IMR-90 (cell line): ENCODE data around the gene KCNIP3. TPM values are rescaled to one million over a fixed set of nuclear protein-coding genes. Genes with fewer than 3 reads are reported as not detected.
A peak's percentile ranks its signal among the peaks of the same experiment; 100 is the strongest.

Experiments used
- ATAC-seq: fragments of 200-7000 bp; cut with Tn5 transposase; 2 replicates; pipeline ENCODE4 v1.9.1; 2020; ENCODE audit warnings: low read depth, mild to moderate bottlenecking, moderate library complexity
- BruUV-seq: library from RNA; stranded (reverse); fragments of 400-500 nt; replicated peaks from 2 replicates; lab custom pipeline; 2021; lab: Mats Ljungman, UMichigan
- CTCF ChIA-PET: fragments of 300-600 bp; formaldehyde crosslinking; extraction: SDS; loops from one replicate; lab custom pipeline; 2021; ENCODE audit warnings: antibody characterized with exemption; lab: Yijun Ruan, JAX
- POLR2A ChIA-PET: fragments of 300-600 bp; sonication (Branson Sonifier 250); formaldehyde crosslinking; loops from one replicate; lab custom pipeline; 2022; ENCODE audit warnings: antibody characterized with exemption; ENCODE audit not compliant: unreplicated experiment; lab: Charles Lee
- DNase-seq: peaks from one replicate; pipeline ENCODE4 v3.0.0; 2013
- H2AFZ ChIP-seq: replicated peaks from 2 replicates; pipeline ENCODE3; 2013; ENCODE audit warnings: low read length, mild to moderate bottlenecking; ENCODE audit not compliant: poor library complexity
- H2AK5ac ChIP-seq: 2 replicates; pipeline ENCODE4 v1.6.1; 2013; ENCODE audit warnings: low read depth, low read length, inconsistent platforms
- H2AK9ac ChIP-seq: replicated peaks from 2 replicates; pipeline ENCODE3; 2013; ENCODE audit warnings: mild to moderate bottlenecking, low read depth, low read length, moderate library complexity; ENCODE audit not compliant: poor library complexity
- H2BK120ac ChIP-seq: 2 replicates; pipeline ENCODE4 v1.6.1; 2013; ENCODE audit warnings: low read depth, low read length, inconsistent platforms
- H2BK15ac ChIP-seq: 3 replicates; pipeline ENCODE4 v1.6.1; 2013; ENCODE audit warnings: low read depth, low read length, inconsistent platforms
- H2BK20ac ChIP-seq: 2 replicates; pipeline ENCODE4 v1.6.1; 2013; ENCODE audit warnings: low read depth, mild to moderate bottlenecking, inconsistent platforms, low read length, moderate library complexity
- H2BK5ac ChIP-seq: 2 replicates; pipeline ENCODE4 v1.6.1; 2013; ENCODE audit warnings: mild to moderate bottlenecking, low read depth, low read length, inconsistent platforms; ENCODE audit not compliant: poor library complexity, severe bottlenecking
- H3K14ac ChIP-seq: replicated peaks from 2 replicates; pipeline ENCODE4 v1.6.1; 2013; ENCODE audit warnings: low read depth, low read length, inconsistent platforms
- H3K18ac ChIP-seq: 2 replicates; pipeline ENCODE4 v1.6.1; 2013; ENCODE audit warnings: low read depth, low read length, control low read depth
- H3K23ac ChIP-seq: 2 replicates; pipeline ENCODE4 v1.6.1; 2013; ENCODE audit warnings: low read depth, low read length, inconsistent platforms
- H3K27ac ChIP-seq: 2 replicates; pipeline ENCODE4 v1.5.1; 2013; ENCODE audit warnings: mild to moderate bottlenecking, control low read depth, low read length; ENCODE audit not compliant: insufficient read depth
- H3K27me3 ChIP-seq: 2 replicates; pipeline ENCODE4 v1.6.1; 2013; ENCODE audit warnings: low read length; ENCODE audit not compliant: control insufficient read depth, insufficient read depth
- H3K36me3 ChIP-seq: 2 replicates; pipeline ENCODE4 v1.6.1; 2013; ENCODE audit warnings: low read length, mixed read lengths; ENCODE audit not compliant: control insufficient read depth, insufficient read depth
- H3K4ac ChIP-seq: 2 replicates; pipeline ENCODE4 v1.6.1; 2013; ENCODE audit warnings: low read depth, low read length, inconsistent platforms
- H3K4me1 ChIP-seq: 2 replicates; pipeline ENCODE4 v1.6.1; 2013; ENCODE audit warnings: low read length, mixed read lengths; ENCODE audit not compliant: control insufficient read depth, insufficient read depth
- H3K4me2 ChIP-seq: 2 replicates; pipeline ENCODE4 v1.6.1; 2013; ENCODE audit warnings: low read depth, mild to moderate bottlenecking, control low read depth, low read length, moderate library complexity
- H3K4me3 ChIP-seq: 2 replicates; pipeline ENCODE4 v1.5.1; 2013; ENCODE audit warnings: low read depth, mild to moderate bottlenecking, control low read depth, low read length, moderate library complexity; ENCODE audit not compliant: insufficient read depth
- H3K56ac ChIP-seq: 2 replicates; pipeline ENCODE4 v1.6.1; 2013; ENCODE audit warnings: low read length, inconsistent platforms; ENCODE audit not compliant: insufficient read depth; ENCODE audit errors: extremely low read depth
- H3K79me1 ChIP-seq, 2 experiments: 2 replicates each; pipeline ENCODE4 v1.6.1; 2013; ENCODE audit warnings: low read length in 2 of 2, inconsistent platforms in 1 of 2, low read depth in 1 of 2
- H3K9ac ChIP-seq: 2 replicates; pipeline ENCODE4 v1.6.1; 2013; ENCODE audit warnings: low read depth, low read length, control low read depth
- H3K9me1 ChIP-seq: 2 replicates; pipeline ENCODE4 v1.6.1; 2013; ENCODE audit warnings: low read length, inconsistent platforms; ENCODE audit not compliant: insufficient read depth
- H3K9me3 ChIP-seq: 2 replicates; pipeline ENCODE4 v1.6.1; 2013; ENCODE audit warnings: low read length; ENCODE audit not compliant: control insufficient read depth, insufficient read depth
- H4K20me1 ChIP-seq: 2 replicates; pipeline ENCODE4 v1.6.1; 2013; ENCODE audit warnings: low read length, inconsistent platforms; ENCODE audit not compliant: insufficient read depth
- H4K5ac ChIP-seq: 2 replicates; pipeline ENCODE4 v1.6.1; 2013; ENCODE audit warnings: mild to moderate bottlenecking, low read depth, low read length, control low read depth
- H4K8ac ChIP-seq, 2 experiments: 2 replicates each; pipeline ENCODE4 v1.6.1; 2013; ENCODE audit warnings: low read depth in 2 of 2, low read length in 2 of 2, control low read depth in 1 of 2, inconsistent platforms in 1 of 2
- H4K91ac ChIP-seq: 2 replicates; pipeline ENCODE4 v1.6.1; 2013; ENCODE audit warnings: low read depth, low read length, inconsistent platforms; ENCODE audit not compliant: insufficient read depth
- BHLHE40 ChIP-seq: fragments of 150-350 bp; IDR thresholded peaks from 2 replicates; pipeline ENCODE4 v1.6.1; 2016; ENCODE audit warnings: mild to moderate bottlenecking, low read depth, low read length
- CHD1 ChIP-seq: IDR thresholded peaks from 2 replicates; pipeline ENCODE4 v1.6.1; 2012; ENCODE audit warnings: low read depth, low read length, improper control_type of control experiment
- ELK1 ChIP-seq: fragments of 150-350 bp; IDR thresholded peaks from 2 replicates; pipeline ENCODE4 v1.6.1; 2016; ENCODE audit warnings: low read depth, mild to moderate bottlenecking, low read length, moderate library complexity, borderline replicate concordance
- FOS ChIP-seq: fragments of 150-350 bp; IDR thresholded peaks from 2 replicates; pipeline ENCODE4 v1.6.1; 2016; ENCODE audit warnings: low read depth, low read length
- MXI1 ChIP-seq: IDR thresholded peaks from 2 replicates; pipeline ENCODE4 v1.6.1; 2012; ENCODE audit warnings: low read depth, mild to moderate bottlenecking, low read length, moderate library complexity, borderline replicate concordance
- NFE2L2 ChIP-seq: fragments of 150-350 bp; IDR thresholded peaks from 2 replicates; pipeline ENCODE4 v1.6.1; 2016; ENCODE audit warnings: low read depth, mild to moderate bottlenecking, low read length
- RAD21 ChIP-seq: IDR thresholded peaks from 2 replicates; pipeline ENCODE4 v1.6.1; 2012; ENCODE audit warnings: low read length, improper control_type of control experiment
- RCOR1 ChIP-seq: IDR thresholded peaks from 2 replicates; pipeline ENCODE4 v1.6.1; 2012; ENCODE audit warnings: mild to moderate bottlenecking, low read length, improper control_type of control experiment; ENCODE audit not compliant: insufficient replicate concordance
- SMC3 ChIP-seq: fragments of 150-350 bp; IDR thresholded peaks from 2 replicates; pipeline ENCODE4 v1.6.1; 2016; ENCODE audit warnings: low read depth, mild to moderate bottlenecking, antibody characterized with exemption, low read length, moderate library complexity
- WGBS, 2 experiments: methylation state at CpG; one replicate each; pipeline versions ENCODE4 v1.1.5 to v1.1.7; 2013; ENCODE audit warnings: missing lambda C conversion rate in 2 of 2; ENCODE audit not compliant: insufficient read length in 1 of 2; ENCODE audit errors: extremely low coverage in 2 of 2; 5-methylcytosine and 5-hydroxymethylcytosine counted together
- dilution Hi-C: fragments of 300-500 bp; cut with HindIII; formaldehyde crosslinking; loops from one replicate; pipeline ENCODE4 v1.14.3; 2018; ENCODE audit warnings: low sequenced_read_pairs; ENCODE audit not compliant: unreplicated experiment
- in situ Hi-C: fragments of 300-500 bp; cut with MboI; formaldehyde crosslinking; loops from 3 replicates; pipeline ENCODE4 v1.14.3; 2019; ENCODE audit warnings: low sequenced_read_pairs, inconsistent platforms, mixed read lengths
- intact Hi-C: fragments of 100-400 bp; cut with micrococcal nuclease; formaldehyde crosslinking; loops from 2 replicates; pipeline ENCODE4 v1.10.0; 2022
- polyA plus RNA-seq, 3 experiments: library from polyadenylated mRNA; depleted of rRNA; stranded (reverse); fragments of >200 nt; gene quantifications; 2 replicates each; pipeline ENCODE4 v1.2.3, GENCODE V29; 2012; ENCODE audit warnings: low replicate concordance in 1 of 3
- total RNA-seq: library from RNA; depleted of rRNA; stranded (reverse); fragments of >200 nt; gene quantifications from 2 replicates; pipeline ENCODE4 v1.2.3, GENCODE V29; 2012
- TF ChIP-seq, protein P1 (sequence below): conservative IDR thresholded peaks from 2 replicates; pipeline ENCODE4 v1.5.1; 2012; ENCODE audit warnings: mild to moderate bottlenecking, low read depth, low read length, improper control_type of control experiment

Gene KCNIP3
- total and polyA plus RNA-seq, 2 of the 4 experiments (the other 2 are of a cell fraction): 0.72 to 1.4 TPM

DNA sequence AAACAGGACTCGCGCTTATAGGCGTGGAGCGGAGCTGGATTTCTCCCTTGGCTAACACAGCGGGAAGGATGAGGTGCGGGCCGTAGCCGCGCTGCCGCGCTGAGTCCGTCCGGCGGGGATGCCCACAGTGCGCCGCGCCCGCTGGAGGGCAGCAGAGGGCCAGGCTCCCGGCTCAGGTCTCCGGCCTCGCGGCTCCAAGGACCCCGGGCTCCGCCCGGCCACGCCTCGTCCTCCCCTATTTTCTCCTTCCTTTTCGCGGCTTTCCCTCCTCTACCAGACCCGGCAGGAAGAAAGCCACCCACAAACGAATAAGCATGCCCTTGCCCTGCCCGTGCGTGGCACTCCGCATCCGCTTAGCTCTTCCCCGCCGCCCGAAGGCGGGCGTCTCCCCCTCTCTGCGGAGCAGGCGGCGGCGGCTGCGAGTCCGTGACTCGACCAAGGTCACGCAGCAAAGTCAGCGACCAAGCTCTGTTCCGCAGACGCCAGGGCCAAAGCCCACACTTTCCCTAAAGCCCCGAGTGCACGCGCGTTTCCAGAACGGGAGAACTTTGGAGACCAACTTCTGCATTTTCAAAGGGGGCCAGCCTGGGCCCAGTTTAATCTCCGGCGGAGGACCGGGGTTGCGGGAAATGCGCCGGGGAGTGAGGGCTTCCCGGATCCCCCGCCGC, 48.5 kb downstream of the KCNIP3 start:
- dilution Hi-C loops: no loop called here
- Histone ChIP-seq H2BK120ac (0 out of 2 replicates have a peak overlapping the region, but pooled peaks have one; percentile 32), H2BK20ac (no peak overlapping the region), H4K5ac (no peak overlapping the region), H2BK5ac (no peak overlapping the region), H4K91ac (peak overlapping the region; percentile 33; the same call in 1 of the 2 replicates), H2AK5ac (no peak overlapping the region), H4K20me1 (no peaks in the 10 kb centered on the region), H3K36me3 (no peaks in the 10 kb centered on the region), H2BK15ac (no peak overlapping the region), H3K56ac (no peak overlapping the region), H3K4ac (peak overlapping the region; percentile 26; the same call in 1 of the 2 replicates), H2AFZ (peak overlapping the region; percentile 95), H3K9ac (peak overlapping the region; percentile 36), H3K27ac (peak overlapping the region; percentile 2; the same call in 1 of the 2 replicates), H3K4me1 (peaks cover 3% of the 10 kb centered on the region; the same call in 1 of the 2 replicates), H4K8ac (peak overlapping the region in 1 of 2 experiments; percentile 50; a peak in 1 of 4 replicates), H3K18ac (no peak overlapping the region), H3K23ac (no peak overlapping the region), H3K27me3 (peaks cover 29% of the 10 kb centered on the region), H3K9me1 (no peaks in the 10 kb centered on the region), H3K4me3 (peak overlapping the region; percentile 52), H2AK9ac (peak overlapping the region; percentile 83), H3K9me3 (no peaks in the 10 kb centered on the region), H3K4me2 (peak overlapping the region; percentile 87), H3K79me1 (no peaks in the 10 kb centered on the region), H3K14ac (no peak overlapping the region)
- ATAC-seq: peak; percentile 92
- CTCF ChIA-PET: interaction anchor here (0.7 to 1.7 kb wide), 7 partner anchors 11 to 114 kb away, joined by 3 to 10 read pairs (median 5); no protein-coding TSS in a partner anchor
- TF ChIP-seq BHLHE40 (0 out of 2 replicates have a peak, but pooled peaks have one; percentile 2), CHD1 (no peak), NFE2L2 (no peak), SMC3 (peak; percentile 65), MXI1 (0 out of 2 replicates have a peak, but pooled peaks have one; percentile 22), FOS (no peak), RAD21 (peak; percentile 81), ELK1 (no peak), RCOR1 (no peak)
- TF ChIP-seq, protein P1, sequence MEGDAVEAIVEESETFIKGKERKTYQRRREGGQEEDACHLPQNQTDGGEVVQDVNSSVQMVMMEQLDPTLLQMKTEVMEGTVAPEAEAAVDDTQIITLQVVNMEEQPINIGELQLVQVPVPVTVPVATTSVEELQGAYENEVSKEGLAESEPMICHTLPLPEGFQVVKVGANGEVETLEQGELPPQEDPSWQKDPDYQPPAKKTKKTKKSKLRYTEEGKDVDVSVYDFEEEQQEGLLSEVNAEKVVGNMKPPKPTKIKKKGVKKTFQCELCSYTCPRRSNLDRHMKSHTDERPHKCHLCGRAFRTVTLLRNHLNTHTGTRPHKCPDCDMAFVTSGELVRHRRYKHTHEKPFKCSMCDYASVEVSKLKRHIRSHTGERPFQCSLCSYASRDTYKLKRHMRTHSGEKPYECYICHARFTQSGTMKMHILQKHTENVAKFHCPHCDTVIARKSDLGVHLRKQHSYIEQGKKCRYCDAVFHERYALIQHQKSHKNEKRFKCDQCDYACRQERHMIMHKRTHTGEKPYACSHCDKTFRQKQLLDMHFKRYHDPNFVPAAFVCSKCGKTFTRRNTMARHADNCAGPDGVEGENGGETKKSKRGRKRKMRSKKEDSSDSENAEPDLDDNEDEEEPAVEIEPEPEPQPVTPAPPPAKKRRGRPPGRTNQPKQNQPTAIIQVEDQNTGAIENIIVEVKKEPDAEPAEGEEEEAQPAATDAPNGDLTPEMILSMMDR: peak; percentile 91
- BruUV-seq: no TSS peak
- in situ Hi-C loops: no loop called here
- POLR2A ChIA-PET: no interaction called here
- WGBS, 2 experiments: 1% methylated on average over 54 of the region's 65 CpGs; no CpG with 5 or more reads in 1 of the 2 experiments
- intact Hi-C loops: loop anchor here (2.0 to 5.0 kb wide), 3 partner anchors 57 to 382 kb away; partner anchors contain the start of genes FAHD2A and MRPS5
- peak; percentile 73 for DNase-seq
